ENCODE results near the gene TBCC. TPM values are rescaled to one million over a fixed set of nuclear protein-coding genes. Genes with fewer than 3 reads are reported as not detected.

Gene TBCC
- total and polyA plus RNA-seq, 10 of the 15 experiments (the other 5 are each of a cell fraction or from before 2014, with no cell fraction given) = 2.5 to 41.9 (median 20.3) TPM

DNA sequence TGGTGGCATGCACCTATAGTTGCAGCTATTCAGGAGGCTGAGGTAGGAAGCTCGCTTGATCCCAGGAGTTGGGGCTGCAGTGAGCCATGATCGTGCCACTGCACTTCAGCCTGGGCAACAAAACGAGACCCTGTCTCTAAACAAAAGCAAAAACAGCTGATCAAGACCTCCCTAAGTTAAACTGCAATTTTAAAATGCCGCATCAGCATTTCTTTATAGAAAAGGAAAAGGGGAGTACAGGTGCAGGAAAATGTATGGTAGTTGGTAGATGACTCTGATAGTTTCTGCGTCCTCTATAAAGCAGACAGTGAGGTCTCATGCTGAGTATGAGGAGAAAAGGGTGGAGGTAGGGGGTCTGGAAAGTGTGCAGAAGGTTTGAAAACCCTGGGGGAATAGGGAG lies 8.9 kb upstream of the TBCC start:
- no peaks in the 10 kb centered on the region; a peak in 1 of 4 replicates for H3K36me3 ChIP-seq (ENCODE audit: control insufficient read depth in 2 of 2, insufficient read depth in 2 of 2, low read length in 1 of 2)
- no peaks in the 10 kb centered on the region for H4K20me1 ChIP-seq (ENCODE audit: control insufficient read depth, insufficient read depth)
- POLR2A ChIA-PET = interaction anchor here (1.0 kb wide), 1 partner anchor 15 kb away, joined by 6 read pairs; no protein-coding TSS in a partner anchor
- H3K4me1 ChIP-seq (ENCODE audit: control insufficient read depth, insufficient read depth, low read length) = no peaks in the 10 kb centered on the region
- H3K4me3 ChIP-seq = no peak overlapping the region
- RAD21 ChIA-PET (ENCODE audit: unreplicated experiment) = no interaction called here
- H3K79me2 ChIP-seq (ENCODE audit: control insufficient read depth, insufficient read depth, low read length) = peaks cover 4% of the 10 kb centered on the region
- DNase-seq (ENCODE audit: low read depth, low spot score) = no peak
- CTCF ChIA-PET = interaction anchor here (1.2 kb wide), 1 partner anchor 15 kb away, joined by 3 read pairs; no protein-coding TSS in a partner anchor
- SMC1A ChIA-PET (ENCODE audit: uncharacterized antibody, unreplicated experiment) = no interaction called here
- 90% methylated on average over 5 of the region's 5 CpGs for WGBS (ENCODE audit: insufficient coverage, insufficient replicate concordance, low lambda C conversion rate, missing lambda C conversion rate)
- in situ Hi-C loops (cut with MboI) = no loop called here
- no TSS peak for BruUV-seq (replicated peaks)
- no peak for ATAC-seq
- FAIRE-seq = no peak
- H3K27me3 ChIP-seq (replicated peaks in 1 of 2; ENCODE audit: control insufficient read depth in 2 of 2, insufficient read depth in 2 of 2, low read length in 1 of 2) = no peaks in the 10 kb centered on the region
- H3K9me3 ChIP-seq (replicated peaks; ENCODE audit: control insufficient read depth, insufficient read depth, low read length) = no peaks in the 10 kb centered on the region
- H3K27ac ChIP-seq (ENCODE audit: control insufficient read depth, insufficient read depth) = no peak overlapping the region
- H3K4me2 ChIP-seq (ENCODE audit: control insufficient read depth, insufficient read depth) = no peak overlapping the region
- no peak overlapping the region for H2AFZ ChIP-seq (ENCODE audit: control insufficient read depth, low read depth, low read length)
- intact Hi-C loops (cut with micrococcal nuclease; ENCODE audit: unreplicated experiment) = no loop called here
- H3K9ac ChIP-seq (ENCODE audit: control insufficient read depth, insufficient read depth, low read length) = no peak overlapping the region
- TF ChIP-seq, protein P1, sequence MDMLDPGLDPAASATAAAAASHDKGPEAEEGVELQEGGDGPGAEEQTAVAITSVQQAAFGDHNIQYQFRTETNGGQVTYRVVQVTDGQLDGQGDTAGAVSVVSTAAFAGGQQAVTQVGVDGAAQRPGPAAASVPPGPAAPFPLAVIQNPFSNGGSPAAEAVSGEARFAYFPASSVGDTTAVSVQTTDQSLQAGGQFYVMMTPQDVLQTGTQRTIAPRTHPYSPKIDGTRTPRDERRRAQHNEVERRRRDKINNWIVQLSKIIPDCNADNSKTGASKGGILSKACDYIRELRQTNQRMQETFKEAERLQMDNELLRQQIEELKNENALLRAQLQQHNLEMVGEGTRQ (IDR thresholded peaks at IDR 0.05; ENCODE audit: borderline replicate concordance, low read depth, low read length) = no peak
- TF ChIP-seq, protein P2, sequence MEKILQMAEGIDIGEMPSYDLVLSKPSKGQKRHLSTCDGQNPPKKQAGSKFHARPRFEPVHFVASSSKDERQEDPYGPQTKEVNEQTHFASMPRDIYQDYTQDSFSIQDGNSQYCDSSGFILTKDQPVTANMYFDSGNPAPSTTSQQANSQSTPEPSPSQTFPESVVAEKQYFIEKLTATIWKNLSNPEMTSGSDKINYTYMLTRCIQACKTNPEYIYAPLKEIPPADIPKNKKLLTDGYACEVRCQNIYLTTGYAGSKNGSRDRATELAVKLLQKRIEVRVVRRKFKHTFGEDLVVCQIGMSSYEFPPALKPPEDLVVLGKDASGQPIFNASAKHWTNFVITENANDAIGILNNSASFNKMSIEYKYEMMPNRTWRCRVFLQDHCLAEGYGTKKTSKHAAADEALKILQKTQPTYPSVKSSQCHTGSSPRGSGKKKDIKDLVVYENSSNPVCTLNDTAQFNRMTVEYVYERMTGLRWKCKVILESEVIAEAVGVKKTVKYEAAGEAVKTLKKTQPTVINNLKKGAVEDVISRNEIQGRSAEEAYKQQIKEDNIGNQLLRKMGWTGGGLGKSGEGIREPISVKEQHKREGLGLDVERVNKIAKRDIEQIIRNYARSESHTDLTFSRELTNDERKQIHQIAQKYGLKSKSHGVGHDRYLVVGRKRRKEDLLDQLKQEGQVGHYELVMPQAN (conservative IDR thresholded peaks at IDR 0.05) = no peak
- TF ChIP-seq, protein P3, sequence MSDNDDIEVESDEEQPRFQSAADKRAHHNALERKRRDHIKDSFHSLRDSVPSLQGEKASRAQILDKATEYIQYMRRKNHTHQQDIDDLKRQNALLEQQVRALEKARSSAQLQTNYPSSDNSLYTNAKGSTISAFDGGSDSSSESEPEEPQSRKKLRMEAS (IDR thresholded peaks at IDR 0.05; ENCODE audit: low read depth, low read length) = no peak
- TF ChIP-seq SREBF1 (IDR thresholded peaks at IDR 0.05; ENCODE audit: low read length) (no peak), ZZZ3 (IDR thresholded peaks at IDR 0.05; ENCODE audit: control insufficient read depth, insufficient read length, low read depth) (no peak)
- TF ChIP-seq, protein P4, sequence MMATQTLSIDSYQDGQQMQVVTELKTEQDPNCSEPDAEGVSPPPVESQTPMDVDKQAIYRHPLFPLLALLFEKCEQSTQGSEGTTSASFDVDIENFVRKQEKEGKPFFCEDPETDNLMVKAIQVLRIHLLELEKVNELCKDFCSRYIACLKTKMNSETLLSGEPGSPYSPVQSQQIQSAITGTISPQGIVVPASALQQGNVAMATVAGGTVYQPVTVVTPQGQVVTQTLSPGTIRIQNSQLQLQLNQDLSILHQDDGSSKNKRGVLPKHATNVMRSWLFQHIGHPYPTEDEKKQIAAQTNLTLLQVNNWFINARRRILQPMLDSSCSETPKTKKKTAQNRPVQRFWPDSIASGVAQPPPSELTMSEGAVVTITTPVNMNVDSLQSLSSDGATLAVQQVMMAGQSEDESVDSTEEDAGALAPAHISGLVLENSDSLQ (IDR thresholded peaks at IDR 0.05) = no peak
- TF ChIP-seq, protein P5, sequence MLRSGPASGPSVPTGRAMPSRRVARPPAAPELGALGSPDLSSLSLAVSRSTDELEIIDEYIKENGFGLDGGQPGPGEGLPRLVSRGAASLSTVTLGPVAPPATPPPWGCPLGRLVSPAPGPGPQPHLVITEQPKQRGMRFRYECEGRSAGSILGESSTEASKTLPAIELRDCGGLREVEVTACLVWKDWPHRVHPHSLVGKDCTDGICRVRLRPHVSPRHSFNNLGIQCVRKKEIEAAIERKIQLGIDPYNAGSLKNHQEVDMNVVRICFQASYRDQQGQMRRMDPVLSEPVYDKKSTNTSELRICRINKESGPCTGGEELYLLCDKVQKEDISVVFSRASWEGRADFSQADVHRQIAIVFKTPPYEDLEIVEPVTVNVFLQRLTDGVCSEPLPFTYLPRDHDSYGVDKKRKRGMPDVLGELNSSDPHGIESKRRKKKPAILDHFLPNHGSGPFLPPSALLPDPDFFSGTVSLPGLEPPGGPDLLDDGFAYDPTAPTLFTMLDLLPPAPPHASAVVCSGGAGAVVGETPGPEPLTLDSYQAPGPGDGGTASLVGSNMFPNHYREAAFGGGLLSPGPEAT (IDR thresholded peaks at IDR 0.05; ENCODE audit: low read depth) = no peak
- TF ChIP-seq, protein P6, sequence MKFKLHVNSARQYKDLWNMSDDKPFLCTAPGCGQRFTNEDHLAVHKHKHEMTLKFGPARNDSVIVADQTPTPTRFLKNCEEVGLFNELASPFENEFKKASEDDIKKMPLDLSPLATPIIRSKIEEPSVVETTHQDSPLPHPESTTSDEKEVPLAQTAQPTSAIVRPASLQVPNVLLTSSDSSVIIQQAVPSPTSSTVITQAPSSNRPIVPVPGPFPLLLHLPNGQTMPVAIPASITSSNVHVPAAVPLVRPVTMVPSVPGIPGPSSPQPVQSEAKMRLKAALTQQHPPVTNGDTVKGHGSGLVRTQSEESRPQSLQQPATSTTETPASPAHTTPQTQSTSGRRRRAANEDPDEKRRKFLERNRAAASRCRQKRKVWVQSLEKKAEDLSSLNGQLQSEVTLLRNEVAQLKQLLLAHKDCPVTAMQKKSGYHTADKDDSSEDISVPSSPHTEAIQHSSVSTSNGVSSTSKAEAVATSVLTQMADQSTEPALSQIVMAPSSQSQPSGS (IDR thresholded peaks at IDR 0.05; ENCODE audit: low read length) = no peak
